Bronchial epithelial cell (primary cell): ENCODE measurements around the gene STIM2. TPM values are rescaled to one million over a fixed set of nuclear protein-coding genes. Genes with fewer than 3 reads are reported as not detected.

Experiments
- DNase-seq: peaks from one replicate; pipeline ENCODE4 v3.0.0-alpha.2; 2010; ENCODE audit warnings: low read depth
- FAIRE-seq: peaks from 2 replicates; lab custom pipeline; 2011; peaks lifted over from hg19 to GRCh38; lab: Jason Lieb, UNC
- H3K27me3 ChIP-seq: 2 replicates; pipeline ENCODE4 v1.5.1; 2011; ENCODE audit warnings: low read length; ENCODE audit not compliant: control insufficient read depth, insufficient read depth
- H3K36me3 ChIP-seq: 2 replicates; pipeline ENCODE4 v1.5.1; 2011; ENCODE audit warnings: low read length; ENCODE audit not compliant: control insufficient read depth, insufficient read depth
- H3K4me3 ChIP-seq: 2 replicates; pipeline ENCODE4 v1.5.1; 2011; ENCODE audit warnings: mild to moderate bottlenecking, low read depth, low read length, control low read depth
- CTCF ChIP-seq: IDR thresholded peaks from 2 replicates; pipeline ENCODE4 v1.5.1; 2011; ENCODE audit warnings: mild to moderate bottlenecking, moderate library complexity, low read length, control low read depth, inconsistent platforms; ENCODE audit not compliant: insufficient read depth, severe bottlenecking
- total RNA-seq: library from RNA; depleted of rRNA; stranded (reverse); fragments of >200 nt; gene quantifications from 2 replicates; pipeline ENCODE4 v1.2.1, GENCODE V29; 2014

The STIM2 gene
- total RNA-seq, 1 donor from 2014 or later = 7.6 TPM

- FAIRE-seq = no peak
- no peak for TF ChIP-seq CTCF
Observed at GRCh38 chr4:26931451-26931850, 70.8 kb downstream of the STIM2 start.

GRCh38 chr4:26931966-26932365, 71.3 kb downstream of the STIM2 start:
- DNase-seq = no peak
- Histone ChIP-seq H3K36me3 (no peaks in the 10 kb centered on the region), H3K4me3 (no peak overlapping the region), H3K27me3 (no peaks in the 10 kb centered on the region)
- no peak for TF ChIP-seq CTCF
- no peak for FAIRE-seq

More at GRCh38 chr4:26931451-26931850, 70.8 kb downstream of the STIM2 start:
- Histone ChIP-seq H3K27me3 (no peaks in the 10 kb centered on the region), H3K4me3 (no peak overlapping the region), H3K36me3 (no peaks in the 10 kb centered on the region)
- DNase-seq = no peak

- no peak for TF ChIP-seq CTCF
- H3K27me3 ChIP-seq = no peaks in the 10 kb centered on the region
- no peak overlapping the region for H3K4me3 ChIP-seq
- no peak for DNase-seq
- H3K36me3 ChIP-seq = no peaks in the 10 kb centered on the region
- no peak for FAIRE-seq
Observed at GRCh38 chr4:26935397-26935796, 74.8 kb downstream of the STIM2 start.

GRCh38 chr4:26936284-26937065, 75.8 kb downstream of the STIM2 start:
- DNase-seq (no peak), FAIRE-seq (no peak)
- no peaks in the 10 kb centered on the region for H3K36me3 ChIP-seq
- TF ChIP-seq CTCF = no peak
- no peaks in the 10 kb centered on the region for H3K27me3 ChIP-seq
- H3K4me3 ChIP-seq = no peak overlapping the region

GRCh38 chr4:26937139-26937538, 76.5 kb downstream of the STIM2 start:
- no peak overlapping the region for H3K4me3 ChIP-seq
- DNase-seq = no peak
- H3K36me3 ChIP-seq = no peaks in the 10 kb centered on the region
- no peak for FAIRE-seq
- no peak for TF ChIP-seq CTCF
- H3K27me3 ChIP-seq = no peaks in the 10 kb centered on the region

GRCh38 chr4:26937567-26937966, 76.9 kb downstream of the STIM2 start:
- FAIRE-seq = no peak

More at GRCh38 chr4:26937567-26937966, 76.9 kb downstream of the STIM2 start:
- no peaks in the 10 kb centered on the region for H3K27me3 ChIP-seq
- no peaks in the 10 kb centered on the region for H3K36me3 ChIP-seq
- TF ChIP-seq CTCF = no peak
- H3K4me3 ChIP-seq = no peak overlapping the region
- DNase-seq = no peak
